GM12878 (cell line): ENCODE data around the gene GPSM1. TPM values are rescaled to one million over a fixed set of nuclear protein-coding genes. Genes with fewer than 3 reads are reported as not detected.

Experiments
- ATF2 ChIP-seq: IDR thresholded peaks from 2 replicates; pipeline ENCODE4 v1.6.1; 2012; ENCODE audit warnings: low read length, inconsistent platforms
- BHLHE40 ChIP-seq, 2 experiments: fragments of 450-650 bp in 1 of 2; IDR thresholded peaks; 2 replicates each; pipeline ENCODE4 v1.6.1; 2011 to 2017; ENCODE audit warnings: low read depth in 2 of 2, borderline replicate concordance in 1 of 2, improper control_type of control experiment in 1 of 2, low read length in 1 of 2, mild to moderate bottlenecking in 1 of 2
- CHD1 ChIP-seq: IDR thresholded peaks from 2 replicates; pipeline ENCODE4 v1.6.1; 2012; ENCODE audit warnings: low read depth, low read length, improper control_type of control experiment
- DPF2 ChIP-seq: fragments of 450-650 bp; IDR thresholded peaks from 2 replicates; pipeline ENCODE4 v1.6.1; 2017; ENCODE audit warnings: mild to moderate bottlenecking
- E4F1 ChIP-seq: fragments of 450-650 bp; IDR thresholded peaks from 2 replicates; pipeline ENCODE4 v1.6.1; 2018; ENCODE audit warnings: borderline replicate concordance, mild to moderate bottlenecking; ENCODE audit not compliant: partially characterized antibody
- EZH2 ChIP-seq: IDR thresholded peaks from 2 replicates; pipeline ENCODE4 v1.6.1; 2012; ENCODE audit warnings: low read depth, mild to moderate bottlenecking, control low read depth, inconsistent platforms, low read length, borderline replicate concordance; ENCODE audit not compliant: control insufficient read depth
- GATAD2B ChIP-seq: fragments of 450-650 bp; conservative IDR thresholded peaks from 2 replicates; pipeline ENCODE4 v1.6.1; 2017; ENCODE audit warnings: low read depth, mild to moderate bottlenecking, moderate library complexity
- MXI1 ChIP-seq: fragments of 150-350 bp; IDR thresholded peaks from 2 replicates; pipeline ENCODE4 v1.6.1; 2011; ENCODE audit warnings: low read depth, mild to moderate bottlenecking, inconsistent platforms, low read length, improper control_type of control experiment
- NKRF ChIP-seq: fragments of 450-650 bp; conservative IDR thresholded peaks from 2 replicates; pipeline ENCODE4 v1.6.1; 2017; ENCODE audit warnings: mild to moderate bottlenecking, moderate library complexity
- PML ChIP-seq: IDR thresholded peaks from 2 replicates; pipeline ENCODE4 v1.6.1; 2012; ENCODE audit warnings: low read length, inconsistent platforms
- POU2F2 ChIP-seq: IDR thresholded peaks from 3 replicates; pipeline ENCODE4 v1.6.1; 2011; ENCODE audit warnings: low read depth, mild to moderate bottlenecking, low read length, borderline replicate concordance
- PRDM15 ChIP-seq: fragments of 450-650 bp; formaldehyde crosslinking; IDR thresholded peaks from 2 replicates; pipeline ENCODE4 v1.4.0; 2020; ENCODE audit warnings: mild to moderate bottlenecking, moderate library complexity
- RELA ChIP-seq: fragments of 450-650 bp; IDR thresholded peaks from 2 replicates; pipeline ENCODE4 v1.8.0; 2014; ENCODE audit warnings: borderline replicate concordance; ENCODE audit not compliant: partially characterized antibody
- RFX5 ChIP-seq: IDR thresholded peaks from 2 replicates; pipeline ENCODE4 v1.6.1; 2011; ENCODE audit warnings: low read depth, low read length, improper control_type of control experiment
- SPI1 ChIP-seq: IDR thresholded peaks from 2 replicates; pipeline ENCODE4 v1.6.1; 2011; ENCODE audit warnings: low read depth, mild to moderate bottlenecking, low read length, moderate library complexity, borderline replicate concordance; ENCODE audit not compliant: insufficient read depth
- SRF ChIP-seq, 2 experiments: IDR thresholded peaks; 2 replicates each; pipeline ENCODE4 v1.6.1; 2011; ENCODE audit warnings: low read depth in 2 of 2, low read length in 2 of 2, mild to moderate bottlenecking in 1 of 2, moderate library complexity in 1 of 2
- SUPT20H ChIP-seq: IDR thresholded peaks from 2 replicates; pipeline ENCODE4 v1.6.1; 2011; ENCODE audit warnings: low read depth, mild to moderate bottlenecking, low read length, moderate library complexity, borderline replicate concordance; ENCODE audit not compliant: control insufficient read depth
- ZNF622 ChIP-seq: fragments of 450-650 bp; IDR thresholded peaks from 2 replicates; pipeline ENCODE4 v1.6.1; 2017; ENCODE audit warnings: mild to moderate bottlenecking, inconsistent platforms
- polyA plus RNA-seq, 11 experiments: library from polyadenylated mRNA; depleted of rRNA in 4 of 11; unstranded in 6 of 11; stranded (reverse) in 5 of 11; fragments of >200 nt; fragmentation: Nextera tagmentation in 4 of 11; fragmentation: Illumina TruSeq in 1 of 11; extraction: Ambion mirVana in 4 of 11; extraction: Trizol in 1 of 11; gene quantifications; 1 replicate in 1 of 11; 2 replicates in 10 of 11; pipeline versions ENCODE4 v1.2.1 to v1.2.3, GENCODE V29; 2011 to 2016; ENCODE audit warnings: inconsistent platforms in 2 of 11, missing spikeins in 2 of 11, low read depth in 1 of 11
- total RNA-seq, 4 experiments: library from RNA; depleted of rRNA in 3 of 4; stranded (reverse); fragments of >200 nt in 3 of 4; fragmentation: Illumina TruSeq in 1 of 4; extraction: Trizol in 1 of 4; gene quantifications; 2 replicates each; pipeline versions ENCODE4 v1.2.1 to v1.2.3, GENCODE V29; 2013 to 2021

Gene GPSM1
- total and polyA plus RNA-seq, 10 of the 15 experiments (the other 5 are each of a cell fraction or from before 2014, with no cell fraction given) = 0.04 to 0.10 (median 0.10) TPM; not detected in 7

GRCh38 chr9:136399176-136400037 lies 72.1 kb downstream of the GPSM1 start (continued):
- TF ChIP-seq BHLHE40 (IDR thresholded peaks at IDR 0.05; ENCODE audit: borderline replicate concordance in 1 of 2, low read depth in 2 of 2, low read length in 1 of 2) = peak; percentile 69 to 77
- no peak for TF ChIP-seq POU2F2
- no peak for TF ChIP-seq GATAD2B
- no peak for TF ChIP-seq EZH2
- no peak for TF ChIP-seq SRF (IDR thresholded peaks at IDR 0.05; ENCODE audit: low read depth in 2 of 2, low read length in 2 of 2)
- no peak; the same call in 1 of the 2 replicates for TF ChIP-seq DPF2
- TF ChIP-seq RFX5 = no peak
- no peak for TF ChIP-seq ZNF622
- no peak for TF ChIP-seq PRDM15 (CRISPR knock-in tag)
- TF ChIP-seq SUPT20H = no peak
- TF ChIP-seq NKRF = peak; percentile 97
- no peak for TF ChIP-seq MXI1
- no peak for TF ChIP-seq E4F1
- no peak for TF ChIP-seq ATF2
- TF ChIP-seq PML = no peak
- no peak for TF ChIP-seq CHD1
- no peak for TF ChIP-seq RELA
- TF ChIP-seq SPI1 = 0 out of 2 replicates have a peak, but pooled peaks have one; percentile 4
